GM23338 (cell line): ENCODE measurements around the gene ZC3H13. TPM values are rescaled to one million over a fixed set of nuclear protein-coding genes. Genes with fewer than 3 reads are reported as not detected.

Source experiments
- ATAC-seq: fragments of 200-7000 bp; cut with Tn5 transposase; 3 replicates; pipeline ENCODE4 v1.9.1; 2020
- DNase-seq: peaks from one replicate; pipeline ENCODE4 v3.0.0-alpha.2; 2015; ENCODE audit warnings: low spot score
- H2AFZ ChIP-seq: fragments of 200-600 bp; sonication (generic); 2 replicates; pipeline ENCODE4 v1.8.0; 2016; ENCODE audit warnings: antibody characterized with exemption, mild to moderate bottlenecking, moderate library complexity
- H3F3A ChIP-seq: fragments of 200-600 bp; sonication (generic); replicated peaks from 2 replicates; pipeline ENCODE4 v1.8.0; 2017; ENCODE audit warnings: antibody characterized with exemption, mixed run types, low read depth
- H3K27ac ChIP-seq: fragments of 200-600 bp; sonication (generic); 2 replicates; pipeline ENCODE4 v1.6.1; 2016; ENCODE audit warnings: low read depth
- H3K27me3 ChIP-seq: fragments of 200-600 bp; sonication (generic); 2 replicates; pipeline ENCODE4 v1.8.0; 2016; ENCODE audit warnings: mild to moderate bottlenecking, mixed run types, moderate library complexity; ENCODE audit not compliant: insufficient read depth
- H3K36me3 ChIP-seq: fragments of 200-600 bp; sonication (generic); 2 replicates; pipeline ENCODE4 v1.8.0; 2016; ENCODE audit warnings: mild to moderate bottlenecking; ENCODE audit not compliant: insufficient read depth
- H3K4me1 ChIP-seq: fragments of 200-600 bp; sonication (generic); 2 replicates; pipeline ENCODE4 v1.8.0; 2016; ENCODE audit warnings: mild to moderate bottlenecking, moderate library complexity; ENCODE audit not compliant: insufficient read depth
- H3K4me2 ChIP-seq: fragments of 200-600 bp; sonication (generic); 2 replicates; pipeline ENCODE4 v1.7.1; 2017; ENCODE audit warnings: mixed run types
- H3K4me3 ChIP-seq: fragments of 200-600 bp; sonication (generic); 2 replicates; pipeline ENCODE4 v1.6.1; 2016; ENCODE audit warnings: mixed run types
- H3K79me2 ChIP-seq: fragments of 200-600 bp; sonication (generic); replicated peaks from 2 replicates; pipeline ENCODE4 v1.8.0; 2017; ENCODE audit warnings: mild to moderate bottlenecking; ENCODE audit not compliant: insufficient read depth
- H3K9me2 ChIP-seq: fragments of 200-600 bp; sonication (generic); 2 replicates; pipeline ENCODE4 v1.8.0; 2017; ENCODE audit not compliant: insufficient read depth
- H4K20me1 ChIP-seq: fragments of 200-600 bp; sonication (generic); replicated peaks from 2 replicates; pipeline ENCODE4 v1.8.0; 2017; ENCODE audit warnings: mild to moderate bottlenecking; ENCODE audit not compliant: insufficient read depth
- H3K27ac Mint-ChIP-seq: 2 replicates; pipeline ENCODE4 v1.8.0; 2020; ENCODE audit warnings: inconsistent platforms, mild to moderate bottlenecking, moderate library complexity, mixed read lengths
- H3K27me3 Mint-ChIP-seq: 3 replicates; pipeline ENCODE4 v1.8.0; 2022; ENCODE audit warnings: low read depth, mild to moderate bottlenecking, moderate library complexity, mixed read lengths, inconsistent platforms; ENCODE audit not compliant: insufficient read depth, poor library complexity
- H3K36me3 Mint-ChIP-seq: 3 replicates; pipeline ENCODE4 v1.8.0; 2021; ENCODE audit warnings: low read depth, mild to moderate bottlenecking, inconsistent platforms, moderate library complexity, mixed read lengths
- H3K4me1 Mint-ChIP-seq: 3 replicates; pipeline ENCODE4 v1.8.0; 2020; ENCODE audit warnings: mild to moderate bottlenecking, inconsistent platforms, mixed read lengths
- H3K4me3 Mint-ChIP-seq: 3 replicates; pipeline ENCODE4 v1.8.0; 2021; ENCODE audit warnings: moderate library complexity, mild to moderate bottlenecking, inconsistent platforms, mixed read lengths
- H3K9me3 Mint-ChIP-seq: 3 replicates; pipeline ENCODE4 v1.8.0; 2020; ENCODE audit warnings: moderate library complexity, mild to moderate bottlenecking, inconsistent platforms, mixed read lengths
- CREB1 ChIP-seq: fragments of 250-450 bp; sonication (Bioruptor Pico); IDR thresholded peaks from 2 replicates; pipeline ENCODE4 v1.5.0; 2020; ENCODE audit warnings: low read depth, mild to moderate bottlenecking, moderate library complexity
- EZH2 ChIP-seq: fragments of 200-600 bp; sonication (generic); IDR thresholded peaks from one replicate; pipeline ENCODE4 v1.8.0; 2017; ENCODE audit warnings: antibody characterized with exemption, mild to moderate bottlenecking, low read depth; ENCODE audit not compliant: unreplicated experiment
- EZH2phosphoT487 ChIP-seq: fragments of 200-600 bp; sonication (generic); IDR thresholded peaks from one replicate; pipeline ENCODE4 v1.8.1; 2018; ENCODE audit warnings: antibody characterized with exemption; ENCODE audit not compliant: unreplicated experiment
- JUNB ChIP-seq: IDR thresholded peaks from one replicate; pipeline ENCODE4 v1.6.1; 2016; ENCODE audit warnings: antibody characterized with exemption; ENCODE audit not compliant: unreplicated experiment
- NANOG ChIP-seq: IDR thresholded peaks from 2 replicates; pipeline ENCODE4 v1.6.1; 2016; ENCODE audit warnings: antibody characterized with exemption, borderline replicate concordance
- POLR2AphosphoS5 ChIP-seq: IDR thresholded peaks from 2 replicates; pipeline ENCODE4 v1.6.1; 2016; ENCODE audit warnings: antibody characterized with exemption, low read depth
- ZNF114 ChIP-seq: fragments of 250-450 bp; sonication (Bioruptor Pico); IDR thresholded peaks from 2 replicates; pipeline ENCODE4 v1.5.0; 2020; ENCODE audit warnings: mild to moderate bottlenecking, moderate library complexity
- ZNF331 ChIP-seq: fragments of 250-450 bp; sonication (Bioruptor Pico); IDR thresholded peaks from 2 replicates; pipeline ENCODE4 v1.5.0; 2020; ENCODE audit warnings: low read depth, mild to moderate bottlenecking, moderate library complexity
- polyA plus RNA-seq: library from polyadenylated mRNA; unstranded; fragments of >200 nt; fragmentation: Nextera tagmentation; extraction: Ambion mirVana; gene quantifications from 2 replicates; pipeline ENCODE4 v1.2.1, GENCODE V29; 2016
- total RNA-seq: library from RNA; depleted of rRNA; stranded (reverse); fragments of >200 nt; shearing (Covaris generic); gene quantifications from 2 replicates; pipeline ENCODE4 v1.2.3, GENCODE V29; 2014
- TF ChIP-seq, protein P1 (sequence below): fragments of 250-450 bp; sonication (Bioruptor Pico); IDR thresholded peaks from 2 replicates; pipeline ENCODE4 v1.5.0; 2020; ENCODE audit warnings: mild to moderate bottlenecking, moderate library complexity
- TF ChIP-seq, protein P2 (sequence below): IDR thresholded peaks from 2 replicates; pipeline ENCODE4 v1.6.1; 2016; ENCODE audit warnings: antibody characterized with exemption
- TF ChIP-seq, protein P3 (sequence below), 2 experiments: fragments of 200-600 bp in 1 of 2; sonication (generic) in 1 of 2; conservative IDR thresholded peaks; 2 replicates each; pipeline versions ENCODE4 v1.5.1 to v1.6.1; 2016 to 2017; ENCODE audit warnings: antibody characterized with exemption in 2 of 2, low read depth in 2 of 2, mild to moderate bottlenecking in 2 of 2, moderate library complexity in 1 of 2
- TF ChIP-seq, protein P4 (sequence below): IDR thresholded peaks from one replicate; pipeline ENCODE4 v1.6.1; 2018; ENCODE audit warnings: antibody characterized with exemption; ENCODE audit not compliant: unreplicated experiment

ZC3H13 gene
- total and polyA plus RNA-seq, 2 experiments from 2014 or later = 39.6 to 125 TPM

DNA sequence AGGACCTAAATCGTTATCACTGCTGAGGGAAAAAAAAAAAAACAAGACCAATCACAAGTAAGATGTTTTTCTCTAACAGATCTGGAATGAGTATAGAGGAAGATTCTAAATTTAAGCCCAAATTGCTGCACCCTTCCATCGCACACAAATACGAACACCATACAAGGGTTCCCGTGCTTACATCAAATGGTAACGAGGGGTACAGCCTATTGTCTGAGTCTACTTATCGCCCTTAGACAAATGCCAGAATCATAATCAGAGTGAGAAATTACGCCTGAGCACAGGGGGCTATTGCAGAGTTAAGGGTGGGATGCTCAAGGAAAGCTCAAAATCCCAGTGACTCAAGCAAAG lies 603 bp downstream of the ZC3H13 start (continued):
- TF ChIP-seq, protein P1, sequence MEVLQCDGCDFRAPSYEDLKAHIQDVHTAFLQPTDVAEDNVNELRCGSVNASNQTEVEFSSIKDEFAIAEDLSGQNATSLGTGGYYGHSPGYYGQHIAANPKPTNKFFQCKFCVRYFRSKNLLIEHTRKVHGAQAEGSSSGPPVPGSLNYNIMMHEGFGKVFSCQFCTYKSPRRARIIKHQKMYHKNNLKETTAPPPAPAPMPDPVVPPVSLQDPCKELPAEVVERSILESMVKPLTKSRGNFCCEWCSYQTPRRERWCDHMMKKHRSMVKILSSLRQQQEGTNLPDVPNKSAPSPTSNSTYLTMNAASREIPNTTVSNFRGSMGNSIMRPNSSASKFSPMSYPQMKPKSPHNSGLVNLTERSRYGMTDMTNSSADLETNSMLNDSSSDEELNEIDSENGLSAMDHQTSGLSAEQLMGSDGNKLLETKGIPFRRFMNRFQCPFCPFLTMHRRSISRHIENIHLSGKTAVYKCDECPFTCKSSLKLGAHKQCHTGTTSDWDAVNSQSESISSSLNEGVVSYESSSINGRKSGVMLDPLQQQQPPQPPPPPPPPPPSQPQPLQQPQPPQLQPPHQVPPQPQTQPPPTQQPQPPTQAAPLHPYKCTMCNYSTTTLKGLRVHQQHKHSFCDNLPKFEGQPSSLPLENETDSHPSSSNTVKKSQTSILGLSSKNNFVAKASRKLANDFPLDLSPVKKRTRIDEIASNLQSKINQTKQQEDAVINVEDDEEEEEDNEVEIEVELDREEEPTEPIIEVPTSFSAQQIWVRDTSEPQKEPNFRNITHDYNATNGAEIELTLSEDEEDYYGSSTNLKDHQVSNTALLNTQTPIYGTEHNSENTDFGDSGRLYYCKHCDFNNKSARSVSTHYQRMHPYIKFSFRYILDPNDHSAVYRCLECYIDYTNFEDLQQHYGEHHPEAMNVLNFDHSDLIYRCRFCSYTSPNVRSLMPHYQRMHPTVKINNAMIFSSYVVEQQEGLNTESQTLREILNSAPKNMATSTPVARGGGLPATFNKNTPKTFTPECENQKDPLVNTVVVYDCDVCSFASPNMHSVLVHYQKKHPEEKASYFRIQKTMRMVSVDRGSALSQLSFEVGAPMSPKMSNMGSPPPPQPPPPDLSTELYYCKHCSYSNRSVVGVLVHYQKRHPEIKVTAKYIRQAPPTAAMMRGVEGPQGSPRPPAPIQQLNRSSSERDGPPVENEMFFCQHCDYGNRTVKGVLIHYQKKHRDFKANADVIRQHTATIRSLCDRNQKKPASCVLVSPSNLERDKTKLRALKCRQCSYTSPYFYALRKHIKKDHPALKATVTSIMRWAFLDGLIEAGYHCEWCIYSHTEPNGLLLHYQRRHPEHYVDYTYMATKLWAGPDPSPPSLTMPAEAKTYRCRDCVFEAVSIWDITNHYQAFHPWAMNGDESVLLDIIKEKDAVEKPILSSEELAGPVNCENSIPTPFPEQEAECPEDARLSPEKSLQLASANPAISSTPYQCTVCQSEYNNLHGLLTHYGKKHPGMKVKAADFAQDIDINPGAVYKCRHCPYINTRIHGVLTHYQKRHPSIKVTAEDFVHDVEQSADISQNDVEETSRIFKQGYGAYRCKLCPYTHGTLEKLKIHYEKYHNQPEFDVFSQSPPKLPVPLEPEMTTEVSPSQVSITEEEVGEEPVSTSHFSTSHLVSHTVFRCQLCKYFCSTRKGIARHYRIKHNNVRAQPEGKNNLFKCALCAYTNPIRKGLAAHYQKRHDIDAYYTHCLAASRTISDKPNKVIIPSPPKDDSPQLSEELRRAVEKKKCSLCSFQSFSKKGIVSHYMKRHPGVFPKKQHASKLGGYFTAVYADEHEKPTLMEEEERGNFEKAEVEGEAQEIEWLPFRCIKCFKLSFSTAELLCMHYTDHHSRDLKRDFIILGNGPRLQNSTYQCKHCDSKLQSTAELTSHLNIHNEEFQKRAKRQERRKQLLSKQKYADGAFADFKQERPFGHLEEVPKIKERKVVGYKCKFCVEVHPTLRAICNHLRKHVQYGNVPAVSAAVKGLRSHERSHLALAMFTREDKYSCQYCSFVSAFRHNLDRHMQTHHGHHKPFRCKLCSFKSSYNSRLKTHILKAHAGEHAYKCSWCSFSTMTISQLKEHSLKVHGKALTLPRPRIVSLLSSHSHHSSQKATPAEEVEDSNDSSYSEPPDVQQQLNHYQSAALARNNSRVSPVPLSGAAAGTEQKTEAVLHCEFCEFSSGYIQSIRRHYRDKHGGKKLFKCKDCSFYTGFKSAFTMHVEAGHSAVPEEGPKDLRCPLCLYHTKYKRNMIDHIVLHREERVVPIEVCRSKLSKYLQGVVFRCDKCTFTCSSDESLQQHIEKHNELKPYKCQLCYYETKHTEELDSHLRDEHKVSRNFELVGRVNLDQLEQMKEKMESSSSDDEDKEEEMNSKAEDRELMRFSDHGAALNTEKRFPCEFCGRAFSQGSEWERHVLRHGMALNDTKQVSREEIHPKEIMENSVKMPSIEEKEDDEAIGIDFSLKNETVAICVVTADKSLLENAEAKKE (CRISPR knock-in tag) = no peak
- no peak for TF ChIP-seq JUNB
- TF ChIP-seq, protein P2, sequence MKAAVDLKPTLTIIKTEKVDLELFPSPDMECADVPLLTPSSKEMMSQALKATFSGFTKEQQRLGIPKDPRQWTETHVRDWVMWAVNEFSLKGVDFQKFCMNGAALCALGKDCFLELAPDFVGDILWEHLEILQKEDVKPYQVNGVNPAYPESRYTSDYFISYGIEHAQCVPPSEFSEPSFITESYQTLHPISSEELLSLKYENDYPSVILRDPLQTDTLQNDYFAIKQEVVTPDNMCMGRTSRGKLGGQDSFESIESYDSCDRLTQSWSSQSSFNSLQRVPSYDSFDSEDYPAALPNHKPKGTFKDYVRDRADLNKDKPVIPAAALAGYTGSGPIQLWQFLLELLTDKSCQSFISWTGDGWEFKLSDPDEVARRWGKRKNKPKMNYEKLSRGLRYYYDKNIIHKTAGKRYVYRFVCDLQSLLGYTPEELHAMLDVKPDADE = no peak

DNA sequence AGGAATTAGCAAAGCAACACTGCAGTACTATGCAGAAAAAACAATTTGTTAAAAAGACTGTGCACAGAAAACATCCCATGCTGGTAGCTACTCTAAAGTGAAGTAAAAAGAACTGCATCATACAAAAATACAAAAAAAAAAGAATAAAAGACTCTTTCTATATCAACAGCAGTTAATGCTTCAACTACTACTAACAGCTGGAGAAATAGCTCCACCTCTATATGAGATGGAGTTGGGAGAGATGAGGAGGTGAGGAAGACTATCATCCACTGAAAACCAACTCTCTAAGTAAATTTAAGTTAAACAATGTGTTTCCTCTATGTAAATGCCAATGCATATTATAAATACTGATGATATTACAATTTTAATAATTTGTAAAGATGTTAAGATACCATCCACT lies 1.8 kb downstream of the ZC3H13 start:
- DNase-seq (no peak), ATAC-seq (no peak)
- peaks cover 66% of the 10 kb centered on the region for H3K79me2 ChIP-seq
- no peaks in the 10 kb centered on the region for H3K36me3 ChIP-seq
- peak overlapping the region; percentile 81 for H3K4me3 ChIP-seq
- peaks cover 7% of the 10 kb centered on the region; the same call in 1 of the 3 replicates for H3K4me1 Mint-ChIP-seq
- H2AFZ ChIP-seq = no peak overlapping the region
- peaks cover 10% of the 10 kb centered on the region for H3K4me1 ChIP-seq
- H3K9me3 Mint-ChIP-seq = no peaks in the 10 kb centered on the region
- H3K27me3 ChIP-seq = no peaks in the 10 kb centered on the region
- H3K36me3 Mint-ChIP-seq = peaks cover 2% of the 10 kb centered on the region; the same call in 1 of the 3 replicates
- H3K4me3 Mint-ChIP-seq = peak overlapping the region; percentile 48; the same call in 2 of the 3 replicates
- H3K27ac Mint-ChIP-seq = no peak overlapping the region
- no peak overlapping the region for H3K27ac ChIP-seq
- H3K27me3 Mint-ChIP-seq = no peaks in the 10 kb centered on the region
- H4K20me1 ChIP-seq = peaks cover 23% of the 10 kb centered on the region
- H3F3A ChIP-seq = no peaks in the 10 kb centered on the region
- H3K4me2 ChIP-seq = peak overlapping the region; percentile 83
- no peaks in the 10 kb centered on the region for H3K9me2 ChIP-seq
- TF ChIP-seq, protein P2 = no peak
- no peak for TF ChIP-seq POLR2AphosphoS5
- TF ChIP-seq NANOG = no peak
- TF ChIP-seq, protein P3, sequence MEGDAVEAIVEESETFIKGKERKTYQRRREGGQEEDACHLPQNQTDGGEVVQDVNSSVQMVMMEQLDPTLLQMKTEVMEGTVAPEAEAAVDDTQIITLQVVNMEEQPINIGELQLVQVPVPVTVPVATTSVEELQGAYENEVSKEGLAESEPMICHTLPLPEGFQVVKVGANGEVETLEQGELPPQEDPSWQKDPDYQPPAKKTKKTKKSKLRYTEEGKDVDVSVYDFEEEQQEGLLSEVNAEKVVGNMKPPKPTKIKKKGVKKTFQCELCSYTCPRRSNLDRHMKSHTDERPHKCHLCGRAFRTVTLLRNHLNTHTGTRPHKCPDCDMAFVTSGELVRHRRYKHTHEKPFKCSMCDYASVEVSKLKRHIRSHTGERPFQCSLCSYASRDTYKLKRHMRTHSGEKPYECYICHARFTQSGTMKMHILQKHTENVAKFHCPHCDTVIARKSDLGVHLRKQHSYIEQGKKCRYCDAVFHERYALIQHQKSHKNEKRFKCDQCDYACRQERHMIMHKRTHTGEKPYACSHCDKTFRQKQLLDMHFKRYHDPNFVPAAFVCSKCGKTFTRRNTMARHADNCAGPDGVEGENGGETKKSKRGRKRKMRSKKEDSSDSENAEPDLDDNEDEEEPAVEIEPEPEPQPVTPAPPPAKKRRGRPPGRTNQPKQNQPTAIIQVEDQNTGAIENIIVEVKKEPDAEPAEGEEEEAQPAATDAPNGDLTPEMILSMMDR (conservative IDR thresholded peaks at IDR 0.05; ENCODE audit: low read depth in 2 of 2) = no peak
- TF ChIP-seq EZH2 = no peak
- no peak for TF ChIP-seq ZNF114 (CRISPR knock-in tag)
- TF ChIP-seq, protein P4, sequence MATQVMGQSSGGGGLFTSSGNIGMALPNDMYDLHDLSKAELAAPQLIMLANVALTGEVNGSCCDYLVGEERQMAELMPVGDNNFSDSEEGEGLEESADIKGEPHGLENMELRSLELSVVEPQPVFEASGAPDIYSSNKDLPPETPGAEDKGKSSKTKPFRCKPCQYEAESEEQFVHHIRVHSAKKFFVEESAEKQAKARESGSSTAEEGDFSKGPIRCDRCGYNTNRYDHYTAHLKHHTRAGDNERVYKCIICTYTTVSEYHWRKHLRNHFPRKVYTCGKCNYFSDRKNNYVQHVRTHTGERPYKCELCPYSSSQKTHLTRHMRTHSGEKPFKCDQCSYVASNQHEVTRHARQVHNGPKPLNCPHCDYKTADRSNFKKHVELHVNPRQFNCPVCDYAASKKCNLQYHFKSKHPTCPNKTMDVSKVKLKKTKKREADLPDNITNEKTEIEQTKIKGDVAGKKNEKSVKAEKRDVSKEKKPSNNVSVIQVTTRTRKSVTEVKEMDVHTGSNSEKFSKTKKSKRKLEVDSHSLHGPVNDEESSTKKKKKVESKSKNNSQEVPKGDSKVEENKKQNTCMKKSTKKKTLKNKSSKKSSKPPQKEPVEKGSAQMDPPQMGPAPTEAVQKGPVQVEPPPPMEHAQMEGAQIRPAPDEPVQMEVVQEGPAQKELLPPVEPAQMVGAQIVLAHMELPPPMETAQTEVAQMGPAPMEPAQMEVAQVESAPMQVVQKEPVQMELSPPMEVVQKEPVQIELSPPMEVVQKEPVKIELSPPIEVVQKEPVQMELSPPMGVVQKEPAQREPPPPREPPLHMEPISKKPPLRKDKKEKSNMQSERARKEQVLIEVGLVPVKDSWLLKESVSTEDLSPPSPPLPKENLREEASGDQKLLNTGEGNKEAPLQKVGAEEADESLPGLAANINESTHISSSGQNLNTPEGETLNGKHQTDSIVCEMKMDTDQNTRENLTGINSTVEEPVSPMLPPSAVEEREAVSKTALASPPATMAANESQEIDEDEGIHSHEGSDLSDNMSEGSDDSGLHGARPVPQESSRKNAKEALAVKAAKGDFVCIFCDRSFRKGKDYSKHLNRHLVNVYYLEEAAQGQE = no peak
- TF ChIP-seq CREB1 (CRISPR knock-in tag) = no peak
- no peak for TF ChIP-seq JUNB
- no peak for TF ChIP-seq EZH2phosphoT487
- TF ChIP-seq ZNF331 = no peak
